Measurements from ENCODE around the gene OR2C3.
"Not testable (repeated sequence)": the region's sequence is repeated elsewhere in the genome, so short reads cannot be mapped to it uniquely, and the experiment has no call there.

Gene OR2C3

GRCh38 chr1:247517795-247518612, 18.2 kb downstream of the OR2C3 start:
- no peak for DNase-seq

GRCh38 chr1:247506831-247507230, 29.4 kb downstream of the OR2C3 start:
- no peak for DNase-seq

- no peak for DNase-seq
Observed at GRCh38 chr1:247500865-247501264, 35.4 kb downstream of the OR2C3 start.

DNA sequence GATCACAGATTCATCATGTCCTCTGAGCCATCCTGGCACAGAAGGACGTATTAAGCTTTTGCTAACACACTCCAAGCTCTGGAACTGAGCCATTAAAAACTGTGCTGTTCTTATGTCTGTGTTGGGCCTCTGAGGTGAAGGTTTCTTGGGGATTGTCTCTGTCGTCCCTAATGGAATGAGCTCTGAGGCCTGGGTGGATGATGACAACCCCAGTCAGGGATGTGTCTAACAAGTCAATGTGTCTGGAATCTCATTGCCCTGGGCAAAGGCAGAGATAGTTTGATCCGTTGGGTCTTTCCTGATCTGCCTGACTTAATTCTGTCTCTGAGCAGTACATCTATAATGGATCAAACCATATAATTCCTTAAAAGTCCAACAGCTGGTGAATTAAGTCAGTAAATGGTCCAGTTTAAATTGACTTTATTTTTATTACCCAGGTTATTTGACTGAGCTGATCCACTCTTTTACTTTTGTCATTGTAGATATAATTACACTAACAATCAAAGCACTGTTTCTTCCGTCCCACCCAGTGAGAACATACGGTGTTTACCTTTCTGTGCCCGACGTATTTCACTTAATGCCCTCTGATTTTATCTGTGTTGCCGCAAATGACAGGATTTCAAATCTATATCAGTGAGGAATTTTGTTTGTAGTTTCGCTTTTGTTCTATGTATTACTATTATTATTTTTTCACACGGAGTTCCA, 39.5 kb downstream of the OR2C3 start:
- no peak for DNase-seq

DNA sequence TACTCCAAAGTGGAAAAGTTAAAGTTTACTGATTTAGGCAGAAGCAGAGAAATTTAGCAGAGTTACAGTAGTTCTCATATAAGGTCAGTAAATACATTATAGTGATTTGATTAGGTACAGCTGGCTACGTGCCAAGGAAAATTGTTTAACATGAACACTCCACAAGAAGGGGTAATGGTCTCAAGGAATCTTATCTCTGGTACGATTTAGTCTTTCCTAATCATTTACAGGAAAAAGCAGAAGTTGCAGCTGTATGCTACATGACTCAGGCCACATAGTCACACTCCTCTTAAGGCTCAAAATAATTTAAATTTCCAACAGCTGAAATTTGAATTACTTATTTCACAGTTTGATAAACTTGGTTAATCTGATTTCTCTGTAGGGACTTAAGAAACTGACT, 41.5 kb downstream of the OR2C3 start:
- DNase-seq, result no peak

- DNase-seq, result no peak
Observed at GRCh38 chr1:247493106-247493505, 43.1 kb downstream of the OR2C3 start.

DNA sequence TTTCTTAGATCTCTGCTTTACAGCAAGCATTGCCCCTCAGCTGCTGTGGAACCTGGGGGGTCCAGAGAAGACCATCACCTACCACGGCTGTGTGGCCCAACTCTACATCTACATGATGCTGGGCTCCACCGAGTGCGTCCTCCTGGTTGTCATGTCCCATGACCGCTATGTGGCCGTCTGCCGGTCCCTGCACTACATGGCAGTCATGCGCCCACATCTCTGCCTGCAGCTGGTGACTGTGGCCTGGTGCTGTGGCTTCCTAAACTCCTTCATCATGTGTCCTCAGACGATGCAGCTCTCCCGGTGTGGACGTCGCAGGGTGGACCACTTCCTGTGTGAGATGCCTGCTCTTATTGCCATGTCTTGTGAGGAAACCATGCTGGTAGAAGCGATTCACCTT, 44.9 kb downstream of the OR2C3 start:
- no peak for DNase-seq

GRCh38 chr1:247487057-247487456, 49.2 kb downstream of the OR2C3 start:
- peak; percentile 27 for DNase-seq

- DNase-seq, result no peak
Observed at GRCh38 chr1:247482747-247483146, 53.5 kb downstream of the OR2C3 start.

DNA sequence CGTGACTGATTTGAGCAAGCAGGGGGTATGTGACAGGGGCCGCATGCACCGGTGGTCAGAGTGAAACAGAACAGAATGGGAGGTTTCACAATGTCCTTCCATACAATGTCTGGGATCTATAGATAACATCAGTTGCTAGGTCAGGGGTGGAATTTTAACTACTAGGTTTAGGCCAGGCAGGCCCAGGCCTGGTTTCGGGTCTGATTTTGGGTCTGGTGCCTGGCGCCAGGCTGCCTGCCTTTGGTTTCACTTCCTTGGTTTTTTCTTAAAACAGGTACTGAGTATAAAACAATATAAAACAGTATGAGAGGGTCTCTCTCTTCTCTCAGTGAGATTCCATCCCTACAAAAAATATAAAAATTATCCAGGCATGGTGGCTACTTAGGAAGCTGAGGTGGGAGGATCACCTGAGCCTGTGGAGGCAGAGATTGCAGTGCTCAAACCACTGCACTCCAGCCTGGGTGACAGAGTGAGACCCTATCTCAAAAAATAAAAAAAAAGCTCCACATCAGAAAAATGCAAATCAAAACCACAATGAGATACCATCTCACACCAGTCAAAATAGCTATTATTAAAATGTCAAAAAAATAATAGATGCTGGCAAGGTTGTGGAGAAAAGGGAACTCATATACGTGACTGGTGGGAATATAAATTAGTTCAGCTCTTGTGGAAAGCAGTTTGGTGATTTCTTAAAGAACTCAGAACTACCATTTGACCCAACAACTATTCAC, 59.7 kb downstream of the OR2C3 start:
- DNase-seq, result not testable (repeated sequence)

GRCh38 chr1:247475793-247476192, 60.4 kb downstream of the OR2C3 start:
- no peak for DNase-seq

Data from activated CD4-positive, alpha-beta T cell treated with anti-CD3 and anti-CD28 coated beads, Interleukin-10, Interleukin-2, amounts not matched to agents 100 ng/mL and 50 ng/mL, durations not matched to agents 16 hours and 8 hours (primary cell).